Measurements from ENCODE around the gene ANLN. TPM values are rescaled to one million over a fixed set of nuclear protein-coding genes. Genes with fewer than 3 reads are reported as not detected.

ANLN gene
- total and polyA plus RNA-seq, 9 of the 15 experiments (the other 6 are each of a cell fraction or from before 2014, with no cell fraction given): 18.1 to 66.2 (median 38.7) TPM

- TF ChIP-seq REST (IDR thresholded peaks at IDR 0.05; ENCODE audit: borderline replicate concordance) (peak; percentile 90), REST (CRISPR knock-in tag; IDR thresholded peaks at IDR 0.05; ENCODE audit: low read depth) (no peak), BHLHE40 (IDR thresholded peaks at IDR 0.05; ENCODE audit: low read length) (peak; percentile 67; the same call in 1 of the 2 replicates), ARID3B (CRISPR knock-in tag; IDR thresholded peaks at IDR 0.05; ENCODE audit: borderline replicate concordance) (no peak), TEAD1 (CRISPR knock-in tag; IDR thresholded peaks at IDR 0.05) (peak; percentile 4 to 39; a peak in 1 of 4 replicates), HBP1 (CRISPR knock-in tag; IDR thresholded peaks at IDR 0.05) (no peak), CEBPG (CRISPR knock-in tag; IDR thresholded peaks at IDR 0.05) (peak; percentile 92), CEBPG (tag; conservative IDR thresholded peaks at IDR 0.05 in 1 of 2, IDR thresholded peaks at IDR 0.05 in 1 of 2) (peak; percentile 97 to 98), LCOR (CRISPR knock-in tag; IDR thresholded peaks at IDR 0.05) (peak; percentile 16; the same call in 1 of the 2 replicates), PHB (CRISPR knock-in tag; IDR thresholded peaks at IDR 0.05) (no peak), SETDB1 (IDR thresholded peaks at IDR 0.05; ENCODE audit: low read length) (no peak), PCBP2 (IDR thresholded peaks at IDR 0.05; ENCODE audit: low read depth, low read length, poor library complexity, severe bottlenecking) (no peak), CREB3 (tag; conservative IDR thresholded peaks at IDR 0.05; ENCODE audit: low read depth) (peak; percentile 48; the same call in 1 of the 2 replicates)
These were observed at the start of gene ANLN (continued) for GRCh38 chr7:36389371-36390198.
